Colonic mucosa (tissue), 4 donors: Measurements from ENCODE around the gene DYDC2. TPM values are rescaled to one million over a fixed set of nuclear protein-coding genes. Genes with fewer than 3 reads are reported as not detected.
A peak's percentile ranks its signal among the peaks of the same experiment; 100 is the strongest.

Experiments used
- DNase-seq: peaks from one replicate; pipeline ENCODE4 v3.0.0-alpha.2; 2020
- H3K27ac ChIP-seq: fragments of 200-600 bp; one replicate; pipeline ENCODE4 v1.8.0; 2021
- H3K27me3 ChIP-seq: fragments of 200-600 bp; one replicate; pipeline ENCODE4 v1.8.0; 2021
- H3K36me3 ChIP-seq: fragments of 200-600 bp; one replicate; pipeline ENCODE4 v1.8.0; 2021
- H3K4me1 ChIP-seq: fragments of 200-600 bp; one replicate; pipeline ENCODE4 v1.8.0; 2021; ENCODE audit warnings: mild to moderate bottlenecking
- H3K4me3 ChIP-seq: fragments of 200-600 bp; one replicate; pipeline ENCODE4 v1.8.0; 2021
- H3K9ac ChIP-seq, 2 donors: one replicate each; pipeline ENCODE4 v1.7.0; 2013; ENCODE audit warnings: control low read depth in 2 of 2, low read depth in 2 of 2, low read length in 2 of 2
- H3K9me3 ChIP-seq: fragments of 200-600 bp; one replicate; pipeline ENCODE4 v1.8.0; 2021
- intact Hi-C: fragments of 100-400 bp; cut with DNase I; formaldehyde crosslinking; loops from one replicate; pipeline ENCODE4 v1.14.1; 2022
- total RNA-seq, 2 donors: library from RNA; stranded (reverse); fragmentation: NEBNext Ultra II Directional in 1 of 2; extraction: Animal tissue kit (Norgen Biotek cat#: 25700) in 1 of 2; gene quantifications; one replicate each; pipeline ENCODE4 v1.2.1, GENCODE V29; 2021
- TF ChIP-seq, protein P1 (sequence below): fragments of 200-600 bp; IDR thresholded peaks from one replicate; pipeline ENCODE4 v1.8.0; 2022; ENCODE audit warnings: antibody characterized with exemption, mild to moderate bottlenecking
- donor health status: healthy.
- donor health status: DM: no; HTN: no; CAD: no.
- donor health status: DM: no; HTN: no; CAD: no.

DYDC2 gene
- total RNA-seq, 2 donors from 2014 or later: 1.5 TPM; not detected in 1

DNA sequence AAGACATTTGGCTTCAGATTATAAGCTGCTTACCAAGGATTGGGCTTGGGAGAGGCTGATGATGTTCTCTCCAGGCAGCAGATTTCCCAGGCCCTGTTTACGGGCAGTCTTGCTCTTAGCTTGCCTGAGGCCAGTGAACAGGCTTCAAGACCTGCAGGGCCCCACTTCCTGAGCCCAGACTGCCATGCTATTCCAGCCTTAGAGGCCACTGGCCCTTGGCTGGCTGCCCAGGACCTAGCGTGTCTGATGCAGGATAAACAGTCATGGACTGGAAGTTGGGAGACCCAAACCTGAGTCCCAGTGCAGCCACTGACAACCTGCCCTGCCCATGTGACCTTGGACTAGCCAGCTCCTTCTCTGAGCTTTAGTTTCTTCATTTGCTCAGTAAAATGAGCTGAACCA is 54.7 kb downstream of the DYDC2 start:
- no peaks in the 10 kb centered on the region for H3K9me3 ChIP-seq
- peak; percentile 53 for DNase-seq
- peak overlapping the region; percentile 69 for H3K27ac ChIP-seq
- H3K4me1 ChIP-seq: peaks cover 40% of the 10 kb centered on the region
- TF ChIP-seq, protein P1, sequence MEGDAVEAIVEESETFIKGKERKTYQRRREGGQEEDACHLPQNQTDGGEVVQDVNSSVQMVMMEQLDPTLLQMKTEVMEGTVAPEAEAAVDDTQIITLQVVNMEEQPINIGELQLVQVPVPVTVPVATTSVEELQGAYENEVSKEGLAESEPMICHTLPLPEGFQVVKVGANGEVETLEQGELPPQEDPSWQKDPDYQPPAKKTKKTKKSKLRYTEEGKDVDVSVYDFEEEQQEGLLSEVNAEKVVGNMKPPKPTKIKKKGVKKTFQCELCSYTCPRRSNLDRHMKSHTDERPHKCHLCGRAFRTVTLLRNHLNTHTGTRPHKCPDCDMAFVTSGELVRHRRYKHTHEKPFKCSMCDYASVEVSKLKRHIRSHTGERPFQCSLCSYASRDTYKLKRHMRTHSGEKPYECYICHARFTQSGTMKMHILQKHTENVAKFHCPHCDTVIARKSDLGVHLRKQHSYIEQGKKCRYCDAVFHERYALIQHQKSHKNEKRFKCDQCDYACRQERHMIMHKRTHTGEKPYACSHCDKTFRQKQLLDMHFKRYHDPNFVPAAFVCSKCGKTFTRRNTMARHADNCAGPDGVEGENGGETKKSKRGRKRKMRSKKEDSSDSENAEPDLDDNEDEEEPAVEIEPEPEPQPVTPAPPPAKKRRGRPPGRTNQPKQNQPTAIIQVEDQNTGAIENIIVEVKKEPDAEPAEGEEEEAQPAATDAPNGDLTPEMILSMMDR: no peak
- no peak overlapping the region for H3K4me3 ChIP-seq
- intact Hi-C loops: no loop called here
- no peaks in the 10 kb centered on the region for H3K36me3 ChIP-seq
- H3K27me3 ChIP-seq: no peaks in the 10 kb centered on the region
- peak overlapping the region in 1 of 2 donors; percentile 83 for H3K9ac ChIP-seq

DNA sequence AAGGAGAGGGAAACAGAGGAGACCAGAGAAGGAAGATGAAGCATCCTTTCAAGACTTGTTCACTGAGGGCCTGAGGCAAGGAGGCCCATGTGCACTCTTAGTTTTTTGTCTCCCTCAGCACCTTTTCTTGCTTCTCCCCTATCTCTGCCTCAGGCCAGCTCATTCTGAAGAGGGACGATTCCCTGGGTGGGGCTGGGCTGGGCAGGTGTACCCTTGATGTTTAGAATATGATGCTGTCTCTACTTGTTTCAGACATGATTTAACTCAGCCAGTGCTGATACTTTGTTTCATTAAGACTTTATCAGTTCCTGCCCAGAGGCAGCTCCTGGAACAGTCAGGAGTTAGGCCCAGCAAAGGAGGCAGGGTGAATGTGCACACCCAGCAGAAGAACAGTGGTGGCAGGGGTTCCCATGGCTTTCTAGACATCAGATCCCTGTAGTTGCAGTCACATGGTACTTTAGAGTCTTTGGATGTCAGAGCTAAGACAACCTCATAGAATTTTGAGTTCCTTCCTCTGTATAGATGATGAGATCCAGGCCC is 55.2 kb downstream of the DYDC2 start:
- H3K9ac ChIP-seq: no peak overlapping the region
- H3K27me3 ChIP-seq: no peaks in the 10 kb centered on the region
- H3K4me3 ChIP-seq: no peak overlapping the region
- DNase-seq: no peak
- H3K9me3 ChIP-seq: no peaks in the 10 kb centered on the region
- no peaks in the 10 kb centered on the region for H3K36me3 ChIP-seq
- H3K27ac ChIP-seq: peak overlapping the region; percentile 69
- intact Hi-C loops: no loop called here
- H3K4me1 ChIP-seq: peaks cover 40% of the 10 kb centered on the region
- TF ChIP-seq, protein P1: no peak

DNA sequence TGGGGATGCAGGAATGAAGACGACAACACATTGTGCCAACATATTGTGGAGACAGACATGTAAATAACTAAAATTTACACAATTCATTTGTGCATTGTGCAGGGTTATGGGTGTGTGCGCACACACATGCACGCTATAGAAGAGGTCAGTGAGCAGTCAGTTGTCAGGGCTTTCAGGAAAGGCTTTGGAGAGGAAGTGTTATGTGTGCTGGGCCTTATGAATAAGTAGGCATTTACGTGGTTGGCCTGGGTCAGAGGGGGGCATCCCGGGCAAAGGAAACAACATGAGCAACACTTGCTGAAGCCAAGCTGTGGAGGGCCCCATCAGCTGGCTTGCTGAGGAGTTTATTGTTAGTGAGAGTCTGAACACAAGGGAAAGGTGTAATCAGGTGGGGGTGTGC is 55.9 kb downstream of the DYDC2 start:
- Histone ChIP-seq H3K9ac (peak overlapping the region in 1 of 2 donors; percentile 38), H3K4me3 (no peak overlapping the region), H3K9me3 (no peaks in the 10 kb centered on the region), H3K4me1 (peaks cover 40% of the 10 kb centered on the region), H3K36me3 (no peaks in the 10 kb centered on the region), H3K27ac (peak overlapping the region; percentile 69), H3K27me3 (no peaks in the 10 kb centered on the region)
- intact Hi-C loops: no loop called here
- DNase-seq: no peak
- TF ChIP-seq, protein P1: no peak

DNA sequence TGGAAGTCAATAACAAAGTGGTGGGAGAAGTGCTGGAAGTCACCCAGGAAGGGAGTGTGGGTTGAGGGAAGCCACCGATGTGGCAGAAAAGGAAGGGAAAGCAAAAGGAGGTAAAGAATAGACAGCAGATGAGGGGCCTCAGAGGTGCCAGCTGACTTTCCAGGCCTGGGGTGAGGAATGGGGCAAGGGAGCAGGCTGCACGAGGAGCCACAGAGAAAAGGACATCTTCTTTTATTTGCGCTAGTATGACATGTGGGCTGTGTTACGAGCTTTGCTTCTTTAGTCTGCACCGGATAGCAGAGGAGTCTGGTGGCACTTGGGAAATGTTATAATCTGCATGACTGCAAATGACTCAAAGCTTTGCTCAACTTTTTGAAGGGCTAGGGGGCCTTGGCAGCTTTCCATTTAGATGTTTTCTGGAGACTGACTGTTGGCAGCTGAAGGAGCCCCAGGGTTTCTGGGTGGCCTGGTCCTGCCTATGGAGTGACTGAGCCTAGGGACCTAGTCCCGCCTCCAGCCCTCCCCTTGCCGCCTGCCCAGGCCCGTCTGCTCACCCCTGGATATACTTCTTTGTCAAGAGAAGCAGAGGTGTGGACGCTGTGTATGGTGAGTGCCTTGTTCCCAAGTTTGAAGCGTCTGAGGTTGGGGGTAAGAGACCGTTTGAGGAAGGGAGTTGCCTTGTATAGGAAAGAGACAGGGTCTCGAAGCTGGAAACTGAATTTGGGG is 56.9 kb downstream of the DYDC2 start:
- H3K4me1 ChIP-seq: peaks cover 40% of the 10 kb centered on the region
- H3K27ac ChIP-seq: peak overlapping the region; percentile 63
- no peaks in the 10 kb centered on the region for H3K36me3 ChIP-seq
- no peaks in the 10 kb centered on the region for H3K9me3 ChIP-seq
- peak overlapping the region in 1 of 2 donors; percentile 19 for H3K9ac ChIP-seq
- H3K4me3 ChIP-seq: no peak overlapping the region
- intact Hi-C loops: no loop called here
- H3K27me3 ChIP-seq: no peaks in the 10 kb centered on the region
- TF ChIP-seq, protein P1: no peak
- DNase-seq: no peak

DNA sequence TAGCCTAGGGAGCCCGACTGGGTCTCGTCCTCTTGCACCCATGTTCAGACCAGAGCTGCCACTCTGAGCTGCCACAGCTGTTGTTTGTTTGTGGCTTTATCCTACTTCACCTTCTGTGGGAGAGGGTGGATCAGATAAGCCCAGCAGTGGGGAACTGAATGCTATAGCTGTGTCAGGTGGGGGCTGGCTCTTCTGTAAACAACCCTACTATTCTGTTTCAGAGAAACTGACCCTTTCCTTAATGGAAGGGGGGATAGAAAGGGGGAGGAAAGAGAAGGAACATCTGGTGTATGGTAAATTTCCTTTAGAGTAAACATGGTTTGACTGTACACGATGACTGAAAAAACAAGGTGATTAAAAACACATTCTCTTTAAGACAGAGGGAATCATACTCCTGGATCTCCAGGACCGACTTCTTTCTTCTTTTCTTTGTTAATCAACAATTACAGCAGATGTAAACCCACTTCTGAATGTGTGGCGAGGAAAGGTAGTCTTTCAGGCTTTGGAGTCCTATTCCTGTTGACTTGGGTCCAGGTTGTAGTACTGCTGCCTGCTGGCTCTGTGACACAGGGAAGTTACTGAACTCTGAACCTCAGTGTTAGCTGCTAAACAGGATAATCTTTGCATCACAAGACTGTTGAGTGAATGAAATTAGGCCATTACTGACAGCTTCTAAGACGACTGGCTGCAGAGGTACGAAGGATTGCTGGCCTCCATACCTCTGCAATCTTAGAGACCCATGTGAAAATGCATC is 57.7 kb downstream of the DYDC2 start:
- Histone ChIP-seq H3K36me3 (no peaks in the 10 kb centered on the region), H3K4me1 (peaks cover 40% of the 10 kb centered on the region), H3K27ac (peak overlapping the region; percentile 63), H3K4me3 (no peak overlapping the region), H3K9me3 (no peaks in the 10 kb centered on the region), H3K27me3 (no peaks in the 10 kb centered on the region), H3K9ac (peak overlapping the region in 1 of 2 donors; percentile 19)
- TF ChIP-seq, protein P1: no peak
- intact Hi-C loops: no loop called here
- DNase-seq: peak; percentile 59
